Left ventricle myocardium inferior (tissue), 1 donor: Measurements from ENCODE around the gene IL18RAP. TPM values are rescaled to one million over a fixed set of nuclear protein-coding genes. Genes with fewer than 3 reads are reported as not detected.

Experiments used
- DNase-seq: peaks from one replicate; pipeline ENCODE4 v3.0.0-alpha.2; 2020
- H3K27ac ChIP-seq: fragments of 200-600 bp; replicated peaks from 2 replicates; pipeline ENCODE4 v1.8.0; 2021
- H3K27me3 ChIP-seq: fragments of 200-600 bp; 2 replicates; pipeline ENCODE4 v1.8.0; 2021; ENCODE audit warnings: low read depth
- H3K36me3 ChIP-seq: fragments of 200-600 bp; 2 replicates; pipeline ENCODE4 v1.8.0; 2021
- H3K4me1 ChIP-seq: fragments of 200-600 bp; 2 replicates; pipeline ENCODE4 v1.8.0; 2021
- H3K4me3 ChIP-seq: fragments of 200-600 bp; 2 replicates; pipeline ENCODE4 v1.8.0; 2021; ENCODE audit warnings: mild to moderate bottlenecking, moderate library complexity
- H3K9me3 ChIP-seq: fragments of 200-600 bp; replicated peaks from 2 replicates; pipeline ENCODE4 v1.8.0; 2021
- intact Hi-C: fragments of 100-400 bp; cut with micrococcal nuclease; formaldehyde crosslinking; loops from one replicate; pipeline ENCODE4 v1.11.0; 2022
- total RNA-seq: library from RNA; stranded (reverse); fragmentation: NEBNext Ultra II Directional; extraction: Animal tissue kit (Norgen Biotek cat#: 25700); gene quantifications from one replicate; pipeline ENCODE4 v1.2.1, GENCODE V29; 2021
- TF ChIP-seq, protein P1 (sequence below): fragments of 200-600 bp; IDR thresholded peaks from 2 replicates; pipeline ENCODE4 v1.8.0; 2021; ENCODE audit warnings: antibody characterized with exemption, mild to moderate bottlenecking, borderline replicate concordance
- donor health status: DM: no; HTN: yes; CAD: no; lungs with severe emphysema.

IL18RAP gene
- total RNA-seq, 1 donor from 2014 or later, result 0.30 TPM

GRCh38 chr2:102480285-102481195 is 57.6 kb downstream of the IL18RAP start:
- Histone ChIP-seq H3K4me3 (no peak overlapping the region), H3K27me3 (peaks cover 59% of the 10 kb centered on the region), H3K27ac (no peak overlapping the region), H3K36me3 (no peaks in the 10 kb centered on the region), H3K9me3 (no peaks in the 10 kb centered on the region), H3K4me1 (no peaks in the 10 kb centered on the region)
- DNase-seq, result no peak
- TF ChIP-seq, protein P1, sequence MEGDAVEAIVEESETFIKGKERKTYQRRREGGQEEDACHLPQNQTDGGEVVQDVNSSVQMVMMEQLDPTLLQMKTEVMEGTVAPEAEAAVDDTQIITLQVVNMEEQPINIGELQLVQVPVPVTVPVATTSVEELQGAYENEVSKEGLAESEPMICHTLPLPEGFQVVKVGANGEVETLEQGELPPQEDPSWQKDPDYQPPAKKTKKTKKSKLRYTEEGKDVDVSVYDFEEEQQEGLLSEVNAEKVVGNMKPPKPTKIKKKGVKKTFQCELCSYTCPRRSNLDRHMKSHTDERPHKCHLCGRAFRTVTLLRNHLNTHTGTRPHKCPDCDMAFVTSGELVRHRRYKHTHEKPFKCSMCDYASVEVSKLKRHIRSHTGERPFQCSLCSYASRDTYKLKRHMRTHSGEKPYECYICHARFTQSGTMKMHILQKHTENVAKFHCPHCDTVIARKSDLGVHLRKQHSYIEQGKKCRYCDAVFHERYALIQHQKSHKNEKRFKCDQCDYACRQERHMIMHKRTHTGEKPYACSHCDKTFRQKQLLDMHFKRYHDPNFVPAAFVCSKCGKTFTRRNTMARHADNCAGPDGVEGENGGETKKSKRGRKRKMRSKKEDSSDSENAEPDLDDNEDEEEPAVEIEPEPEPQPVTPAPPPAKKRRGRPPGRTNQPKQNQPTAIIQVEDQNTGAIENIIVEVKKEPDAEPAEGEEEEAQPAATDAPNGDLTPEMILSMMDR, result no peak
- intact Hi-C loops, result no loop called here

GRCh38 chr2:102481931-102482330 is 59.0 kb downstream of the IL18RAP start:
- H3K9me3 ChIP-seq, result no peaks in the 10 kb centered on the region
- no peak overlapping the region for H3K4me3 ChIP-seq
- no peaks in the 10 kb centered on the region for H3K36me3 ChIP-seq
- no peak overlapping the region for H3K27ac ChIP-seq
- DNase-seq, result no peak
- TF ChIP-seq, protein P1, result no peak
- intact Hi-C loops, result no loop called here
- peaks cover 59% of the 10 kb centered on the region for H3K27me3 ChIP-seq
- no peaks in the 10 kb centered on the region for H3K4me1 ChIP-seq

GRCh38 chr2:102483086-102483485 is 60.1 kb downstream of the IL18RAP start:
- Histone ChIP-seq H3K4me3 (no peak overlapping the region), H3K4me1 (no peaks in the 10 kb centered on the region), H3K27ac (no peak overlapping the region), H3K36me3 (no peaks in the 10 kb centered on the region), H3K27me3 (peaks cover 59% of the 10 kb centered on the region), H3K9me3 (no peaks in the 10 kb centered on the region)
- TF ChIP-seq, protein P1, result no peak
- DNase-seq, result no peak
- intact Hi-C loops, result no loop called here

- H3K9me3 ChIP-seq, result no peaks in the 10 kb centered on the region
- TF ChIP-seq, protein P1, result no peak
- no peaks in the 10 kb centered on the region for H3K36me3 ChIP-seq
- no peak overlapping the region for H3K4me3 ChIP-seq
- intact Hi-C loops, result no loop called here
- H3K4me1 ChIP-seq, result no peaks in the 10 kb centered on the region
- no peak overlapping the region for H3K27ac ChIP-seq
- H3K27me3 ChIP-seq, result peaks cover 56% of the 10 kb centered on the region
- DNase-seq, result no peak
Observed at GRCh38 chr2:102484310-102485061, 61.5 kb downstream of the IL18RAP start.

DNA sequence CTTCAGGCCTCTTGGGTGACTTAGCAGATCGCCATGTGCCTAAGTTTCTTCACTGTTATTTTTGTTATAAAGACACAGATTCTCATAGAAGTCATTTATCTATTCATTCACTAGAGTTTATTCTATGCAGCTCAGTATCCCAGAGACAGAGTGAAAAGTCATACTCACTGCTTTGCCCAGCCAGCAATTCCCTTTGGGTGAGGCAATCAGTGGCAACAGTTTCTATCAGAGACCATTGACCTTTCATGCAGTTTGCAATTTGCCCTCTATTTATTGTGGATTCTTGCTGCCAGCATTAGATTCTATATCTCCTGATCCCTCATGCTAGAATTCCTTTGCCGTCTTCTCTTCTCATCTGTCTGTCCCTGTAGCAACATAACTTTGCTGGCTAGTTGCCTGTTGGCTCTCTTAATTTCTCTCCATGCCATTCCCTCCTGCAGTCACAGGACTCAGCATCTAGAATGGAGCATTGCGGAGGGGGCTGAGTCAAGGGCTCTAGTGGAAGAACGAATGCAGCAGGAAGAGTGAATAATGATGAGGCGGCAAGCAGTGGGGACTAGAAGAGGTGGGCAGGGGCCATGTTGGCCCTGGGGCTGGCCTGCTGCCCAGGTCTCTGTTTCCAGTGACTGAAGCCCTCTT is 62.3 kb downstream of the IL18RAP start:
- no peak for DNase-seq
- Histone ChIP-seq H3K27ac (no peak overlapping the region), H3K36me3 (no peaks in the 10 kb centered on the region), H3K9me3 (peaks cover 5% of the 10 kb centered on the region), H3K27me3 (peaks cover 58% of the 10 kb centered on the region), H3K4me1 (no peaks in the 10 kb centered on the region), H3K4me3 (no peak overlapping the region)
- TF ChIP-seq, protein P1, result no peak
- intact Hi-C loops, result no loop called here
